ENCODE results near the gene LRRC45. TPM values are rescaled to one million over a fixed set of nuclear protein-coding genes. Genes with fewer than 3 reads are reported as not detected.

Gene LRRC45
- total RNA-seq, 2 donors from 2014 or later: 6.1 to 14.2 TPM

DNA sequence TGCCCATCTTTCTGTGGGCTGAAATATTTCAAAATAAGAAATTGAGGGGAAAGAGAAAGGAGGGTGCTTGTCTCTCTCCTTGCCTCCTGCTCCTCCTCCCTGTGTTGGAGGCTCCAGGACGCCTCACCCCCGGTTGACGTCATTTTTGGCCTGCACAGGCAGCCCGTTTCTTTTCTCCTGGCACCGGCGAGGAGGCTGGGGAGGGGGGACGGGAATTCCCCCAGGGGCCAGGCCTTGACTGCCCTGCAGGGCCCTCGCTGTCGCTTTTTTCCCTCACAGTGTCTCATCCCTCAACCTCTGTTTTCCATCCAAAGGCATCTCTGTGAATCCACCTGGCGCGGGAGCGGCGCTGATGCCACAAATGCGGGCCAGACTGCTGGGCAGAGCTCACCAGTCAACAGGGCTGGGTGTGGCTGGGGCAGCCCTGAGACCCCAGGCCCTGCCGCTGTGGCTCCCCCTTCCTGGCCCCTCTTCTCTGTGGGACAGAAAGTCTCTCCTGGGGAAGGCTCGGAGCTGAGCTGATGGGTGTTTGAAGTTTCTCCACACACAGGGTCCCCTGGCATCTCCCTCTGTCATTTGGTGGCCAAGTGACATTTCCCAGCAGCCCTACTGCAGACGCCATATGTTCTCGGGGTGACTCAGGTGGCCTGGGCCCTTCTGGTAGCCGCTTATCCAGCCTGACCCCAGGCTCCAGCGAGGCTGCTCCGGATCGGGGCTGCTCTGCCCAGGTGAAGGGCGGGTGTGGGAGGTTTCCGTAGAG, 16.5 kb upstream of the LRRC45 start:
- Histone ChIP-seq H3K27ac (peak overlapping the region; percentile 11 to 50), H3K36me3 (no peaks in the 10 kb centered on the region), H3K4me3 (peak overlapping the region; percentile 2), H3K27me3 (replicated peaks; ENCODE audit: insufficient read depth) (no peaks in the 10 kb centered on the region), H3K4me1 (ENCODE audit: control insufficient read depth in 1 of 2, low read depth in 2 of 2) (peaks cover 31 to 60% of the 10 kb centered on the region in 2 donors), H3K9me3 (no peaks in the 10 kb centered on the region)
- ATAC-seq (ENCODE audit: insufficient number of reproducible peaks, low FRiP score, low read depth) (no peak), DNase-seq (ENCODE audit: low spot score) (no peak)
- TF ChIP-seq, protein P1, sequence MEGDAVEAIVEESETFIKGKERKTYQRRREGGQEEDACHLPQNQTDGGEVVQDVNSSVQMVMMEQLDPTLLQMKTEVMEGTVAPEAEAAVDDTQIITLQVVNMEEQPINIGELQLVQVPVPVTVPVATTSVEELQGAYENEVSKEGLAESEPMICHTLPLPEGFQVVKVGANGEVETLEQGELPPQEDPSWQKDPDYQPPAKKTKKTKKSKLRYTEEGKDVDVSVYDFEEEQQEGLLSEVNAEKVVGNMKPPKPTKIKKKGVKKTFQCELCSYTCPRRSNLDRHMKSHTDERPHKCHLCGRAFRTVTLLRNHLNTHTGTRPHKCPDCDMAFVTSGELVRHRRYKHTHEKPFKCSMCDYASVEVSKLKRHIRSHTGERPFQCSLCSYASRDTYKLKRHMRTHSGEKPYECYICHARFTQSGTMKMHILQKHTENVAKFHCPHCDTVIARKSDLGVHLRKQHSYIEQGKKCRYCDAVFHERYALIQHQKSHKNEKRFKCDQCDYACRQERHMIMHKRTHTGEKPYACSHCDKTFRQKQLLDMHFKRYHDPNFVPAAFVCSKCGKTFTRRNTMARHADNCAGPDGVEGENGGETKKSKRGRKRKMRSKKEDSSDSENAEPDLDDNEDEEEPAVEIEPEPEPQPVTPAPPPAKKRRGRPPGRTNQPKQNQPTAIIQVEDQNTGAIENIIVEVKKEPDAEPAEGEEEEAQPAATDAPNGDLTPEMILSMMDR (IDR thresholded peaks at IDR 0.05): no peak

DNA sequence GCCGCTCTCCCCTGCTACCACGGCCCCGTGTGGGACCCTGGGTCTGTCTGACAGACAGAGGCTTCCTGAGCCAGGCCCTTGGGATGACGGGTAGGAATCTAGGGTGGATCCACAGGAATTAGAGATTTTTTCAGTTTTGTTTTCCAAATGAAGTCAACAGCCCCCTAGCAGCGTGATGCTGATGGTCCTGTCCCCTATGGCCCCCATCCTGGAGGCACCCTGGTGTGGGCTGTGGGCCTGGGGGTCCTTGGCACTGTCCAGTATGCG, 15.9 kb upstream of the LRRC45 start:
- no peaks in the 10 kb centered on the region for H3K9me3 ChIP-seq
- DNase-seq (ENCODE audit: low spot score) (no peak), ATAC-seq (ENCODE audit: insufficient number of reproducible peaks, low FRiP score, low read depth) (no peak)
- H3K27me3 ChIP-seq (replicated peaks; ENCODE audit: insufficient read depth): no peaks in the 10 kb centered on the region
- H3K4me3 ChIP-seq: no peak overlapping the region
- TF ChIP-seq, protein P1 (IDR thresholded peaks at IDR 0.05): no peak
- peak overlapping the region in 1 of 2 donors; percentile 50 for H3K27ac ChIP-seq
- H3K36me3 ChIP-seq: no peaks in the 10 kb centered on the region
- peaks cover 31 to 61% of the 10 kb centered on the region in 2 donors for H3K4me1 ChIP-seq (ENCODE audit: control insufficient read depth in 1 of 2, low read depth in 2 of 2)

DNA sequence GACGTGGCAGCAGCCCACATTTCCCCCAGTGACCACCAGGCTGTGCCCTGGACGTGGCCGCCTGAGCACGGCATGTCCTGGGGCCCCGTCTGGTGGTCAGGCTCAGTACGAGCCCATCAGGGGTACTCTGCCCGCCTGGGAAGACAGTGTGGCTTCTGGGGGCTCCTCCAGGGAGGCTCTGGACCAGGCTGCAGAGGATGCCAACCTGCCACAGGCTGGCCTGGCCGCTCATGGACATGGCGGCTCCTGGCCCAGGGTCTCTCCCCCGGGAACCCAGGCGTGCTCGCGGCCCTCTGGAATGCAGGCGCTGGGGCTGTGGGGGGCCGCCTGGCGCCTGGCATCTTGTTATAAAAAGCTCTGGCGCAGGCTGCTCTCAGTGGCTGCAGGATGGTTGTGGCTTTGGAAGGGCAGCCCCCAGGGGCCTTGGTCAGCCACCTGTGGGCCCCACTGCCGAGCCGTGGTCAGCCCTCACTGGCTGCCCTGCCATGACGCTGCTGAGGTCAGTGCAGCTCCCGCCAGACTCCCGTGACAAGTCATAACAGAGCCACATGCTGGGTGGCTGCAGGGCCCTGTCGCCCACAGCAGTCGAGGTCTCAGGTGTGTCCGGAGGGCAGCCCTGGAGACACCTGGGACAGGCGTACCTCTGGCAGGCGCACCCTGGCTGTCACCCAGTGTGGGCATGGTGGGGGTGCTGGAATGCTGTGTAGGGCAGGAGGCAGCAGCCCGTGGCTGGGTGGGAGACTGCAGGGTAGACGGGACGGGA, 15.4 kb upstream of the LRRC45 start:
- no peaks in the 10 kb centered on the region for H3K27me3 ChIP-seq (replicated peaks; ENCODE audit: insufficient read depth)
- H3K4me1 ChIP-seq (ENCODE audit: control insufficient read depth in 1 of 2, low read depth in 2 of 2): peaks cover 29 to 62% of the 10 kb centered on the region in 2 donors
- TF ChIP-seq, protein P1 (IDR thresholded peaks at IDR 0.05): peak; percentile 22
- ATAC-seq (ENCODE audit: insufficient number of reproducible peaks, low FRiP score, low read depth) (no peak), DNase-seq (ENCODE audit: low spot score) (no peak)
- no peaks in the 10 kb centered on the region for H3K9me3 ChIP-seq
- H3K36me3 ChIP-seq: no peaks in the 10 kb centered on the region
- peak overlapping the region in 1 of 2 donors; percentile 50 for H3K27ac ChIP-seq
- H3K4me3 ChIP-seq: no peak overlapping the region

DNA sequence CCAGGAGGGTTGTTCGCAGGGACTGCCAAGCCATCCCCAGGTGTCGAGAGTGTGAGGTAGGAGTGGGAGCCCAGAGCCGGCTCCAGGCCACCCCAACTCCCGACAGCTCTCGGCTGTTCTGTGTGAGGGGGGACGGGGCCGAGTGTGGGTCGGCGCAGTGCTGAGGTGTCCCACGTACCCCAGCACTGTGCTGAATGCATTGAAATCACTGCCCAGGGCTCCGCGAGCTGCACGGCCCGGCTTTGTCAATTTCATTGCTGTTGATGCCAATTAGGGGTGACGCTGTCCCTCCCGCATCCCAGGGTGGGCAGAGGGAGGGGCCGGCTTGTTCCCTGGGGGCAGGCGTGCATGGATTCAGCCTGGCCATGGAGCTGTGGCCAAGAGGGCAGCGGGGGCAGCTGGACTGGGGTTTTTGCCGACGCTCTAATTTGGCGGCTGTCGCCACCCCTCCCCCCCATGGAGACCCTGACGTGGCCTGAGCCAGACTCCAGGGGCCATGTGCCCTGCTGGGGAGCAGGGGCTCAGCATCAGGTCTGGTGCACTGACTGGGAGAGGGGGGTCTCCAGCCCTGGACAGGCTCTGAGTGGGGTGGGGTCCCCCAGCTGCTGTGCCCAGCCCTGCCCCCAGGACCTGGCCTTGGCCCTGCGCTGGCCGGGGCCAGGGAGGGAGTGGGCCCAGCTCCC, 14.7 kb upstream of the LRRC45 start:
- Histone ChIP-seq H3K4me1 (ENCODE audit: control insufficient read depth in 1 of 2, low read depth in 2 of 2) (peaks cover 23 to 62% of the 10 kb centered on the region in 2 donors), H3K4me3 (no peak overlapping the region), H3K36me3 (no peaks in the 10 kb centered on the region), H3K27me3 (replicated peaks; ENCODE audit: insufficient read depth) (no peaks in the 10 kb centered on the region), H3K9me3 (no peaks in the 10 kb centered on the region), H3K27ac (no peak overlapping the region)
- TF ChIP-seq, protein P1 (IDR thresholded peaks at IDR 0.05): no peak
- ATAC-seq (ENCODE audit: insufficient number of reproducible peaks, low FRiP score, low read depth) (no peak), DNase-seq (ENCODE audit: low spot score) (no peak)

DNA sequence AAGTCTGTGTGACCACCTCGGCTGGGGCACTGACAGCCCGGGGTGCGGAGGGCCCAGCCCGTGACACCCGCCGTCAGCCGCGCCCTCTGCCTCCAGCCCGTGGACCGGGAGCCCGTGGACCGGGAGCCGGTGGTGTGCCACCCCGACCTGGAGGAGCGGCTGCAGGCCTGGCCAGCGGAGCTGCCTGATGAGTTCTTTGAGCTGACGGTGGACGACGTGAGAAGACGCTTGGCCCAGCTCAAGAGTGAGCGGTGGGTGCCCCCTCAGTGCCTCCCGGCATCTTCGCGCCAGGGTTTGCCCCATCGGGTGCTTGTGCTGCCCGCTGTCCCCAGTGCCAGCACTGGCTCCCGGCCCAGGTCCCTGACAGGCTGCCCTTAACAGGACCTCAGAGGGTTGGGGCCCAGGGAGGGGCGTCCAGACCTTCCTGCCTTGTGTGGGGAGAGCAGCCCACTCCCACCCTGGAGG, 14.1 kb upstream of the LRRC45 start:
- no peak overlapping the region for H3K27ac ChIP-seq
- H3K27me3 ChIP-seq (replicated peaks; ENCODE audit: insufficient read depth): no peaks in the 10 kb centered on the region
- peaks cover 22 to 64% of the 10 kb centered on the region in 2 donors for H3K4me1 ChIP-seq (ENCODE audit: control insufficient read depth in 1 of 2, low read depth in 2 of 2)
- no peaks in the 10 kb centered on the region for H3K36me3 ChIP-seq
- TF ChIP-seq, protein P1 (IDR thresholded peaks at IDR 0.05): no peak
- no peak overlapping the region for H3K4me3 ChIP-seq
- no peak for DNase-seq (ENCODE audit: low spot score)
- no peak for ATAC-seq (ENCODE audit: insufficient number of reproducible peaks, low FRiP score, low read depth)
- H3K9me3 ChIP-seq: no peaks in the 10 kb centered on the region
